SU-DHL-6 (cell line): Measurements from ENCODE around the gene TANGO6.

Source experiments
- CTCF ChIP-seq: fragments of 200-600 bp; sonication (generic); IDR thresholded peaks from one replicate; pipeline ENCODE4 v1.5.1; 2017; ENCODE audit warnings: antibody characterized with exemption, mild to moderate bottlenecking, low read length, moderate library complexity; ENCODE audit not compliant: insufficient read depth, poor library complexity, severe bottlenecking
- EZH2phosphoT487 ChIP-seq: fragments of 200-600 bp; sonication (generic), shearing (Covaris generic); conservative IDR thresholded peaks from 2 replicates; pipeline ENCODE4 v1.6.1; 2018; ENCODE audit warnings: mild to moderate bottlenecking, antibody characterized with exemption, low read length, moderate library complexity, mixed read lengths

- TF ChIP-seq CTCF, result no peak
- no peak for TF ChIP-seq EZH2phosphoT487
These were observed 185.8 kb downstream of the TANGO6 start for GRCh38 chr16:69029121-69029520.
